HepG2 (cell line): ENCODE measurements around the gene TCF7L2.

ENCODE experiments used
- TF ChIP-seq, protein P1 (sequence below): sonication (generic); formaldehyde crosslinking; IDR thresholded peaks from 2 replicates; pipeline ENCODE4 v1.4.0; 2020; ENCODE audit warnings: low read depth, missing genetic modification reagents
- TF ChIP-seq, protein P2 (sequence below): sonication (generic); formaldehyde crosslinking; IDR thresholded peaks from 2 replicates; pipeline ENCODE4 v1.4.0; 2020; ENCODE audit warnings: missing genetic modification reagents

DNA sequence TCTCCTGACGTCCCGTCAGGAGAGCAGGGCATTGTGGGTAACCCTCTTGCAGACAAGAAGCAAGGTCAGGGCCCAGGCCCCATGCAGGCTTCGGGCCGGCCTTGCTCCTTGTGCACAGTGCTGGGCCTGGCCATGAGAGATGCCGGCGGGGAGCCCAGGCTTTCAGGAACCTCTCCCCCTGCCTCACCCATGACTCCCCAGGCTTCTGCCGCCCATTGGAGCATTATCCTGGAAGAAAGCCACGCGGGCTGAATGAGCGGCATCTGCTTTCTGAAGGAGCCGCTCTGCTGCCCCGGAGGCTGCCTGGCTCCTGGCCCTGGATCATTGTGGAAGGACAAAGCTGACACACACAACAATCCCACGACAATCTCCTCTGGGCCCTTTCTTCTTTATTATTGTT is 233.5 kb downstream of the TCF7L2 start:
- TF ChIP-seq, protein P1, sequence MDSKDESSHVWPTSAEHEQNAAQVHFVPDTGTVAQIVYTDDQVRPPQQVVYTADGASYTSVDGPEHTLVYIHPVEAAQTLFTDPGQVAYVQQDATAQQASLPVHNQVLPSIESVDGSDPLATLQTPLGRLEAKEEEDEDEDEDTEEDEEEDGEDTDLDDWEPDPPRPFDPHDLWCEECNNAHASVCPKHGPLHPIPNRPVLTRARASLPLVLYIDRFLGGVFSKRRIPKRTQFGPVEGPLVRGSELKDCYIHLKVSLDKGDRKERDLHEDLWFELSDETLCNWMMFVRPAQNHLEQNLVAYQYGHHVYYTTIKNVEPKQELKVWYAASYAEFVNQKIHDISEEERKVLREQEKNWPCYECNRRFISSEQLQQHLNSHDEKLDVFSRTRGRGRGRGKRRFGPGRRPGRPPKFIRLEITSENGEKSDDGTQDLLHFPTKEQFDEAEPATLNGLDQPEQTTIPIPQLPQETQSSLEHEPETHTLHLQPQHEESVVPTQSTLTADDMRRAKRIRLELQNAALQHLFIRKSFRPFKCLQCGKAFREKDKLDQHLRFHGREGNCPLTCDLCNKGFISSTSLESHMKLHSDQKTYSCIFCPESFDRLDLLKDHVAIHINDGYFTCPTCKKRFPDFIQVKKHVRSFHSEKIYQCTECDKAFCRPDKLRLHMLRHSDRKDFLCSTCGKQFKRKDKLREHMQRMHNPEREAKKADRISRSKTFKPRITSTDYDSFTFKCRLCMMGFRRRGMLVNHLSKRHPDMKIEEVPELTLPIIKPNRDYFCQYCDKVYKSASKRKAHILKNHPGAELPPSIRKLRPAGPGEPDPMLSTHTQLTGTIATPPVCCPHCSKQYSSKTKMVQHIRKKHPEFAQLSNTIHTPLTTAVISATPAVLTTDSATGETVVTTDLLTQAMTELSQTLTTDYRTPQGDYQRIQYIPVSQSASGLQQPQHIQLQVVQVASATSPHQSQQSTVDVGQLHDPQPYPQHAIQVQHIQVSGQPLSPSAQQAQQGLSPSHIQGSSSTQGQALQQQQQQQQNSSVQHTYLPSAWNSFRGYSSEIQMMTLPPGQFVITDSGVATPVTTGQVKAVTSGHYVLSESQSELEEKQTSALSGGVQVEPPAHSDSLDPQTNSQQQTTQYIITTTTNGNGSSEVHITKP (CRISPR knock-in tag): no peak
- TF ChIP-seq, protein P2, sequence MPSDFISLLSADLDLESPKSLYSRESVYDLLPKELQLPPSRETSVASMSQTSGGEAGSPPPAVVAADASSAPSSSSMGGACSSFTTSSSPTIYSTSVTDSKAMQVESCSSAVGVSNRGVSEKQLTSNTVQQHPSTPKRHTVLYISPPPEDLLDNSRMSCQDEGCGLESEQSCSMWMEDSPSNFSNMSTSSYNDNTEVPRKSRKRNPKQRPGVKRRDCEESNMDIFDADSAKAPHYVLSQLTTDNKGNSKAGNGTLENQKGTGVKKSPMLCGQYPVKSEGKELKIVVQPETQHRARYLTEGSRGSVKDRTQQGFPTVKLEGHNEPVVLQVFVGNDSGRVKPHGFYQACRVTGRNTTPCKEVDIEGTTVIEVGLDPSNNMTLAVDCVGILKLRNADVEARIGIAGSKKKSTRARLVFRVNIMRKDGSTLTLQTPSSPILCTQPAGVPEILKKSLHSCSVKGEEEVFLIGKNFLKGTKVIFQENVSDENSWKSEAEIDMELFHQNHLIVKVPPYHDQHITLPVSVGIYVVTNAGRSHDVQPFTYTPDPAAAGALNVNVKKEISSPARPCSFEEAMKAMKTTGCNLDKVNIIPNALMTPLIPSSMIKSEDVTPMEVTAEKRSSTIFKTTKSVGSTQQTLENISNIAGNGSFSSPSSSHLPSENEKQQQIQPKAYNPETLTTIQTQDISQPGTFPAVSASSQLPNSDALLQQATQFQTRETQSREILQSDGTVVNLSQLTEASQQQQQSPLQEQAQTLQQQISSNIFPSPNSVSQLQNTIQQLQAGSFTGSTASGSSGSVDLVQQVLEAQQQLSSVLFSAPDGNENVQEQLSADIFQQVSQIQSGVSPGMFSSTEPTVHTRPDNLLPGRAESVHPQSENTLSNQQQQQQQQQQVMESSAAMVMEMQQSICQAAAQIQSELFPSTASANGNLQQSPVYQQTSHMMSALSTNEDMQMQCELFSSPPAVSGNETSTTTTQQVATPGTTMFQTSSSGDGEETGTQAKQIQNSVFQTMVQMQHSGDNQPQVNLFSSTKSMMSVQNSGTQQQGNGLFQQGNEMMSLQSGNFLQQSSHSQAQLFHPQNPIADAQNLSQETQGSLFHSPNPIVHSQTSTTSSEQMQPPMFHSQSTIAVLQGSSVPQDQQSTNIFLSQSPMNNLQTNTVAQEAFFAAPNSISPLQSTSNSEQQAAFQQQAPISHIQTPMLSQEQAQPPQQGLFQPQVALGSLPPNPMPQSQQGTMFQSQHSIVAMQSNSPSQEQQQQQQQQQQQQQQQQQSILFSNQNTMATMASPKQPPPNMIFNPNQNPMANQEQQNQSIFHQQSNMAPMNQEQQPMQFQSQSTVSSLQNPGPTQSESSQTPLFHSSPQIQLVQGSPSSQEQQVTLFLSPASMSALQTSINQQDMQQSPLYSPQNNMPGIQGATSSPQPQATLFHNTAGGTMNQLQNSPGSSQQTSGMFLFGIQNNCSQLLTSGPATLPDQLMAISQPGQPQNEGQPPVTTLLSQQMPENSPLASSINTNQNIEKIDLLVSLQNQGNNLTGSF (CRISPR knock-in tag): no peak
